Left lobe of liver (tissue), 2 donors: ENCODE results near the gene MRO. TPM values are rescaled to one million over a fixed set of nuclear protein-coding genes. Genes with fewer than 3 reads are reported as not detected.
A peak's percentile ranks its signal among the peaks of the same experiment; 100 is the strongest.
"Not testable (repeated sequence)": the region's sequence is repeated elsewhere in the genome, so short reads cannot be mapped to it uniquely, and the experiment has no call there.

Experiments
- ATAC-seq: fragments of 200-7000 bp; cut with Tn5 transposase; one replicate; pipeline ENCODE4 v1.9.1; 2020; ENCODE audit warnings: mild to moderate bottlenecking, moderate library complexity
- DNase-seq: peaks from one replicate; pipeline ENCODE4 v3.0.0-alpha.2; 2020; ENCODE audit warnings: low spot score
- total RNA-seq: library from RNA; stranded (reverse); gene quantifications from one replicate; pipeline ENCODE4 v1.2.1, GENCODE V29; 2021
- donor health status: DM: no; HTN: no; CAD: no; lungs with moderate emphysema.
- donor health status: DM: no; HTN: yes; CAD: no.

MRO gene
- total RNA-seq, 1 donor from 2014 or later: 12.0 TPM

DNA sequence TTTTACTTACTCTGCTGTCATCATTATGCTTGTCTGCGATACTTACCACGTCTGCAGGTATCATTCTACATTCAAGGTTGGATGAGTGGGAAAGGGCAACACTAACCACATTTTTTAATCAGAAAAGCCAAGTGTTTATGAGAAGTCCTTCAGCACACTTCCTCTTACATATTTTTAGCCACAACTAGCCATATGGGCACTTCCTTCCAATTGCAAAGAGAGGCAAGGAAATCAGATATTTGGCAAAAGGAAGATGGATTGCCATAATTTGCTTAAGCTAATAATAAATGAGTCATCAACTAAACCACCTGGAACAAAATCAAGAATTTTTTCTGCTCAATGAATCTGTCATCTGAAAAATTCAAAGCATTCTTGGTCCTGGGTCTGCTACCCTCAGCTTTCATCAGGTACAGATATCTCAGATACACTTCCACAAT lies 16.7 kb upstream of the MRO start:
- no peak for ATAC-seq

DNA sequence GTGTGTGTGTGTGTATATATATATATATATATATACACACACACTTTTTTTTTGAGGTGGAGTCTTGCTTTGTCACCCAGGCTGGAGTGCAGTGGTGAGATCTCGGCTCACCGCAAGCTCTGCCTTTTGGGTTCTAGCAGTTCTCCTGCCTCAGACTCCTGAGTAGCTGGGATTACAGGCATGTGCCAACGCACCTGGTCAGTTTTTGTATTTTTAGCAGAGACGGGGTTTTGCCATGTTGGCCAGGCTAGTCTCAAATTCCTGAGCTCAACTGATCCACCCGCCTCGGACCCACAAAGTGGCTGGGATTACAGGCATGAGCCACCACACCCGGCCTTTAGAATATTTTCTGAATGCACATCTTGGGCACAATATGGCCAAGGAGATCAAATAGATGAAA lies 13.7 kb upstream of the MRO start:
- not testable (repeated sequence) for DNase-seq, ATAC-seq

More for the DNA sequence above, 16.7 kb upstream of the MRO start:
- no peak for DNase-seq

DNA sequence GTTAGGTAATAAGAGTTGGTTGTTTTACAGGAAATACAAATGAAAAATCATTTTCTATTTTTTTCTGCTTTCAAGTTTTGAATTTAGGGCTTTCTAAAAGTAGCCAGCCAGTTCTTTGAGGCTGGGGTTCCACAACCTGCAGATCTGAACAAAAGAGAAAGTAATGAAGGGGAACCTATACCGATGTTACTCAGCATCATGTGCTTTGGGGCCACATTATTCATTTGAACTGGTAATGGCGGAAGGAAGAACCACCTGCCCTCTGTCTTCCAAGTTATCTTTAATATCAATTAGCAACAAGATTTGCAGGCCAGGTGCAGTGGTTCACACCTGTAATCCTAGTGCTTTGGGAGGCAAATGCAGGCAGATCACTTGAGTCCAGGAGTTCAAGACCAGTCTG lies 12.9 kb upstream of the MRO start:
- DNase-seq: no peak
- ATAC-seq: no peak

DNA sequence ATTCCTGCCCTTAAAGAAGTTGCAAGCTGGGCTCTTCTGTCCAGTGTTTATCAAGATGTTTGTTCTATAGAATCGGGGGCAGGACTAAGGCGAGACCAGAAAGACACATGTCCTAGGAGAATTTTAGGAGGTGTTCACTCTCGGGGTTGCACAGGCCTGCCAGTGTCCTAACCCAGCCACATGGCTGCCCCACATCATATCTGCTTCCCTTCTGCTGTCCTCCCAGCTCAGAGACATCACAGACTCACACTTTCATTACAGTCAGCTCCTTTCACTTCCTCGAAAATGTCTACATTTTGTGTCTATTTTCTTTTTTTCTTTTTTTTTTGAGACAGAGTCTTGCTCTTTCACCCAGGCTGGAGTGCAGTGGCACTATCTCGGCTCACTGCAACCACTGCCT lies 10.7 kb upstream of the MRO start:
- no peak for DNase-seq
- ATAC-seq: peak; percentile 59

DNA sequence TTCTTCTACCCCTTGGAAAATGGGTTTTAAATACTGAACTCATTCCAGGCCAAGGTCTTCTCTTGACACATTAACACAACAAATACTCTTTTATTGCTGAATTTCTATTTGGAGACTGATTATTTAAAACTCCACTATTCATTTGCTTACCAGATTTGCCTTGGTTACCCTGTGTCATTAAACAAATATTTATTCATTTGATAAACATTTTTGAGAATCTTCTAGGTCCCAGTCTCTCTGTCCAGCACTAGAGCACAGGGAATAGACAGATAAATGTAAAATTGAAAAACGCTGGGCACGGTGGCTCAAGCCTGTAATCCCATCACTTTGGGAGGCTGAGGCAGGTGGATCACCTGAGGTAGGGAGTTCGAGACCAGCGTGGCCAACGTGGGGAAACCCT lies 9.8 kb upstream of the MRO start:
- ATAC-seq: no peak
- no peak for DNase-seq

DNA sequence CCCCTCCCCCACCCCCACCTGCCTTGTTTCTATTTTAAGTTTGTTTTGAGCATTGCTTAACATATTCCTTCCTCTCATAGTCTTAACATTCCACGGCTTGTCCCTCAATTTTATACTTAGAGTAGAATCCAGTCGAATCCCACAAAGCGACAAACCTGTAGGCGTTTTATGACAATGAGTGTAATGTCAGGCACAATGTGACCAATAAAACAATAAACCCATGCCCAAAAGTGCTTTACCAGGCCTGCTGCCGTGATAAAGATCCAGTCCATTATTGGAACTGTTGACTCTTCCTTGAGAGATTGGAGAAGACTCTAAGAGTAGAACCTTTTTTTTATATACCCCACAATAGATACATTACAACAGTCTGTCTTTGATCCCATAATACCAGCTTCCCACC lies 6.2 kb upstream of the MRO start:
- DNase-seq: no peak
- no peak for ATAC-seq

DNA sequence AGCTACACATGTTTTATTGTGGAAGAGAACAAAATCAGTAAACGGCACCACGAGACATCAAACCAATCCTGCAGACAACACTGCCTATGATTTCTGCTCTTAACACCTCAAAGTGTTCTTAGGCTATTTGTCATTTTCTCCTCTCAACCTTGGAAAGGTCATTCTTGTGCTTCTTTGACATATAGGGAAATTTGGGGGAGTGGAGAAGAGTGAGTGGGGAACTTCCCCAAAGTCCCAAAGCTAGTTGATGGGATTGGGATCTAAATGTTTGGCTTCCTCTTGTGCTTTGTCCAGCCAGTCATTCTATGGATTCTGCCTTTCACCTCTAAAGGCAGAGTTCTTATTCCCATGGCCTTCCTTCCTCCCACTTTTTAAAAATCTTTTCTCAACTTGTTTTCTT lies 5.8 kb upstream of the MRO start:
- no peak for ATAC-seq
- no peak for DNase-seq

DNA sequence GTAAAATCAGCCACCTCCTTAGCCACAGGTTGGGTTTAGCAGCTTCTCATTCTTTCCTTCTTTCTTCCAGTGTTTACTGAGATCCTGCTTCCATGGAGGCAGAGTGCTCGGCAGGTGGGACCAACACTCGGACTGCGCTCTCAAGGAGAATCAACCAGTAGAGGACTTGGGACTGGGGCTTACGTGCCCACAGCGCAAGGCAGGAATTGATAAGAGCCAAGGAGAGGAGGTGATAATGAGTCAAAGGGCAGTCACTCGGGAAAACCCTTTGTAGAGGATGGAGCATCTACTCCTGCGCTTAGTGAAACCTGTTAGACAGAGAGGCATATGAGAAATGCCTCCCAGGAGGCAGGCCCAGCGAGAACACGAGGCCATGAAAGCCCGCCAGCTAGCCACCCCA lies 2.9 kb upstream of the MRO start:
- ATAC-seq: no peak
- DNase-seq: no peak

DNA sequence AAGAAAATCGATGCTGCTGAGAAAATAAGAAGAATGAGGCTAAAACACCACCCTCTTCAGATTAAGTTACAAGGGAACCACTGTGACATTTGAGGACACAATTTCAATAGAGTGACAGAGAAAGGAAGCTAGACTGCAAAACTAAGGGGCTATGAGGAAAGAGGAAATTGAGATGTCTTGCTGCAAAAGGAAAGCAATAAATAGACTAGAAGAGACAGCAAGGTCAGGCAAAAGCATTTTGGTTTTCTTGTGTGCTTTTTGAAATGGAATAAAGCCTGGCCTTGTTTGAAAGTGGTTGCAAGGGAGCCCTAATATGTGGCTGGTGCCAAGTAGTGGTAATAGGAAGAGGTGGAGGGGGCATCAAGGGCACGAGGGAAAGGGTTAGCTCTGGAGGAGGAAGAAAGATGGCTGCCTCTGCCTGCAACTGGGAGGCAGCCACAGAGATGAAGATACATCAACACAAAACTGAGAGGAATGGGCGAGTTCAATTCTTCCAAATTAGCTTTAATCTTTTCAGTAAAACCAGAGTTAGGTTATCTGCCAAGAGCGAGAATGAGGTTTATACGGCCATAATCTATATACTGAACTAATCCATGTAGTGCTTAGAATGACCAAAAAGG lies 1.2 kb upstream of the MRO start:
- DNase-seq (no peak), ATAC-seq (no peak)

DNA sequence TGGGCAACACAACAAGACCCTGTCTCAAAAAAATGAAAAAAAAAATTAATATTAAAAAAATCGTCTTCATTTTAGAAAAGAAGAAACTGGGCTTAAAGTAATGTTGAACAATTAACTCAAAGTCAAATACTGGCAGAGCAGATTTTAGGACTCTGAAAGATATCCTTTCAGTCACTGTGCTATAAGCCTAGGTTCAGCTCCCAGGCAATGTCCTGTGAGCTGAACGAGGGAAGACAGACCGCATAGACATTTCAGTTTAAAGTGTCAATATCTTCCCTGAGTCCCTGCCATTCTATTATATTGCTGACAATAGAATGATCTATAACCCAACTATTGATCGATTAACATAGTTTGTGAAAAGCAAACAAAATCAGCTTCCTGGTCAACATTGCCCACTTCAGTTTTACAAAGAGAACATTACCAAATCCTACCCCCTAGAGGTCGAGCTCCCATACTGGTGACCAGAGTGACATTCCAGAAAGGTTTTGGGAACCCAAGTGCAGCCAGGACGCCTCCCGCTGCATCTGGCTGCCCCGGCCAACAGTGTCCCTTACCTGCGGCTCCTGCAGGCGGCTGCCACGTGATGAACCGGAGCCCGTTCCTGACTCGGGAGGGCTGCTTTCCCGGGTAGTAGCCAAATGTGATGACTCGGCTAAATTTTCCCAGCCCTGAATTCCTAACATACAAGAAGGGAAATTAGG lies 639 bp downstream of the MRO start:
- ATAC-seq: peak; percentile 88
- peak; percentile 94 for DNase-seq

DNA sequence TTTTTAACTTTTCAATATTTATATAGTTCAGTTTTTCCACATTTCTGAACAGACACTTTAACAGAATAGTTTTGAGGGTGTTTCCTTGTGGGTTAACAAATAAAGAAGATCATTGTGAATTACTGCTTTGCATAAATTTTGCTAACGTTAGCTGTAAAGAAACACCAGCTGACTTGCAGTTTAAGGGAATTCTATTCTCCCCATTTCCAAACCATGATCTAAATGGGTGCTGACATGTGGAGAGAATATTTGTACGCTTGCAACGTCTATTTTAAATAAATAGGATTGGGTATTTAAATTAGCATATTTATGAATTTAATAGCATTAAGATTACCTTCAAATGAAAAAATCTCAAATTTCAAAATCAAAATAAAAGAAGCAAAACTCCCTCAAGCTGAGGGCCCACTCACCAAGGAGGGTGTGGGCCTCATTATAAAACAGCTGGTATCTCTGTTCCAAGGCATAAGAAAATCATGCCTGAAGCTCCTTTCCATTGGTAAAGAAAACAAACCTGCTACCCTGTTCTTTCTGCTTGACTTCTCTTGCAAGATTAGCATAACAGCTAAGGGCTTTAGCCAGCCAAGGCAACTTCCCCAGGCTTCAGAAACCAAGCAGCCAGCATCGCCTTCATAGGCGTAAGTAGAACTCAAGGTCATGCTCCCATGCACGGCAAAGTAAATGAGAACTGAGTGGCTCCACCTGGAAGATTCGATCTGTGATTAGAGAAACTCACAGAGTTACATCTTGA lies 3.2 kb downstream of the MRO start:
- no peak for ATAC-seq

DNA sequence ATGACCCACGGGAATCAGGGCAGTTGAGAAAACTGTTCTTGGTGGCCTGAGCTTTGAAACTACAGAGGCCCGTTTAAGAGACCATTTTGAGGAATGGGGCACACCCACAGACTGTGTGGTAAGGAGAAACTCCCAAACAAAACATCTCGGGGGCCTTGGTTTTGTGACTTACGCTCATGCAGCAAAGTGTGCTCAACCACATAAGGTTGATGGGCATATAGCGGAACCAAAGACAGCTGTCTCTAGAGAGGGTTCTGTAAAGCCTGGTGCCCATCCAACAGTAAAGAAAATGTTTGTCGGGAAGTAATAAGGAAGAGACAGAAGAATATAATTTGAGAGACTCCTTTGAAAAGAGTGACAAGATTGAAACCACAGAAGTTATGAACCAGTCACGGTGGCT lies 5.4 kb downstream of the MRO start:
- ATAC-seq (no peak), DNase-seq (no peak)

More for the DNA sequence above, 3.2 kb downstream of the MRO start:
- DNase-seq: no peak

DNA sequence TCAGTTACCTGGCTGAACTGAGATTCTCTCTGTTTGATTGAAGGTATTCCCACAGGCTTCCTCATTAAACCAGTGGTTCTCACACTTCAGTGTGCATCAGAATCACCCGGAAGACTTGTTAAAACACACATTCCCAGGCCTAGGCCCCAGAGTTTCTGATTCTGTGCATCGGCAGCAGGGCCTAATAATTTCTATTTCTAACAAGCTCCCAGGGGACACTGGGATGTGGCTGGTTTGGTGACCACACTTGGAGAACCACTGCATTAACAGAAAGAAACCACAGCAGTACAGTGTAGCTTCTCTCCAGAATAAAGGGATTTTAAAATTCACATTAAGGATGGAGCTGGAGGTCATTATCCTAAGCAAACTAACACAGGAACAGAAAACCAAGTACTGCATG lies 6.5 kb downstream of the MRO start:
- ATAC-seq: no peak
- DNase-seq: no peak

DNA sequence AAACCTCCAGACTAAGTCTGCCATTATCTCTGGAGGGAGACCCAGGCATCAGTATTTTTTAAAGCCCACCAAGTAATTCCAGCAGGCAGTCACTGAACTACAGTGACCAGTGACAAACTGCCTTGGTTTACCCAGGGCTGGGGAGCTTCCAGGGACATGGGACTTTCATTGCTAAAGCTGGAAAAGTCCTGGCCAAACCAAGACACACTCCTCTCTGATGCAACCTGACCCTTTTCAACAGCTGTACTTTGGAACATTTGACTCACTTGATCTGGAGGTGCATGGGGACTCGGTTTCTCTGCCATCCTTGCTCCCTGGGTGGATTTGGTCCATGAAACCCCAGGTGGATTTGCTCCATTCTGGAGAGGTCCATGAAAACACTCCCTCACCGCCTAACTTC lies 7.0 kb downstream of the MRO start:
- peak; percentile 73 for ATAC-seq
- no peak for DNase-seq

DNA sequence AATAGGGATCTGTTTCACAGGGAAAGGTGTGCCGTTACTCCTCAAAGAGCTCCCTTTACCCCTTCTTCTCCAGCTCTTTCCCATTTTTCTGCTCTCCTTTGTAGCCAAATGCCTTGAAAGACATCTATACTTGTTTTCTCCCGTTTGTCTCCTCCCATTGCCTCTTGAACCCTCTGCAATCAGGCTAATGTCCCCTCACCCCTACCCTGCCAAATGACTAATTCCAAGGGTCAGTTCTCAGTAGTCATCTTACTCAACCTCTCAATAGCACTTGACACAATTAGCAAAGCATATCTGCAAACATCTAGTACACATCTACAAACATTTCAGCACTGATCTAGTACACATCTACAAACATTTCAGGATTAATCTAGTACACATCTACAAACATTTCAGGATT lies 12.6 kb downstream of the MRO start:
- DNase-seq: no peak
- ATAC-seq: peak; percentile 71

DNA sequence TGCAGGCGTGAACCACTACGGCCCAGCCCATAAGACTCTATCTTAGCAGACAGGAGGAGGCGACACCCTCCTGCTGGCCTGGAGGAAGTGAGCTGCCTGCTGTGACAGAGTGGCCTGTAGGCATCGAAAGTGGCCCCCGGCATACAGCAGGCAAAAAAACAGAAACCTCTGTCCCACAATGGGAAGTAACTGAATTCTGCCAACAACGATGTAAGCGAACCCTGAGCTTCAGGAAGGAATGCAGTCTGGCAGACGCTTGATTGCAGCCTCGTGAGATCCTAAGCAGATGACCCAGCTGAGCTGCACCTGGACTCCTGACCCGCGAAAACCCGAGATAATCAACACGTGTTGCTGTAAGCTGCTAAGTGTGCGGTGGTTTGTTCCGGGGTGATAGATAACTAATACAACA lies 13.6 kb downstream of the MRO start:
- DNase-seq: no peak
- peak; percentile 59 for ATAC-seq

DNA sequence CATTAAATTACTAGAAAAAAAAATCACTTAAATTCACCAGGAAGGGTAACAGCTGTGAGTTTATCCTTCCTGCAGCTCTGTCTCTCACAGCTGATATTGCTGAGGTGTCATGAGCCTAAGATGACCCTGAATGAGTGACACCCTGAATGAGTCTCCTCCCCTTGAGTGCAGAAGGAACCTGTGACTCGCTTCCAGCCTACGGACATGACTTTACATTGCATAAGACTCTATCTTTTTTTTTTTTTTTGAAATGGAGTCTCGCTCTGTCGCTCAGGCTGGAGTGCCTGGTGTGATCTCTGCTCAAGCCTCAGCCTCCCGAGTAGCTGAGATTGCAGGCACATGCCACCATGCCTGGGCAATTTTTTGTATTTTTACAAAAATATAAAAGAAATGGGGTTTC lies 14.1 kb downstream of the MRO start:
- DNase-seq: no peak
- ATAC-seq: no peak

DNA sequence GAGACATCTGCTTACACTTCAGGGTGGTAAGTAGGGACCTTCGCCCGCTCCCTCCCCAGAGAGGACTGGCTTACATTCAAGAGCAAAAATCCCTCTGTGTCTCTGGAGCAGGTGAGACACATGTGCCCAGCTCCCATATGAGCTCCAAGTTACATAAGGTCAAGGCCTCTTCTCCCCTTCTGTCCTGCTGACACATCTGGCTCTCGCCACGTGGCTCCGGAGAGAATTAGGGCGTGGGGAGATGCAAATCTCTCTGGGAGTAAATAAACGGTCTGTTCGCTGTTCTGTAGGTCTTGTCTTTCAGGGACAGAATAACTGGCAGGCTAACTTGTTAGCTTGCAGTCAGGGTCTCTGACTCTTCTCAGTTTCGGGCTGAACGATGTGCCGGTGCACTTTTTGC lies 16.2 kb downstream of the MRO start:
- DNase-seq (no peak), ATAC-seq (no peak)

DNA sequence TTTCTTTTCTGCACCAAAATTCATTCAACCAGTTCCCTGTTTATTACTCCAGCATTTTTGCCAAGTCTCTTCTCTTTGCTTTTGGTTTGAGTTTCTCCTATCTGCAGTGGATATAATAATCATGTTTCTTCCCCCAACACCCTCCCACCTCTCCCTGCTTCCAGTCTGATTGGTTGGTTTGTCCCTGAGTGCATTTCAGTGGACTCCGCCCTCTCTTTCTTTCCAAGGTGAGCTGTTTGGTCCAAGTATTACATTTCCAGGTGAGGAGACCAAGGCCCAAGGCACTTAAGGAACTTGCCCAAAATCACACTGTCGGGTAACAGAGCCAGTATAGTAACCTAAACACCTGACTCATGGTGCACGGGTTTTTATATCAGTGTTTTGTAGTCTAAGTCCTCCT lies 17.7 kb downstream of the MRO start:
- ATAC-seq (no peak), DNase-seq (no peak)

DNA sequence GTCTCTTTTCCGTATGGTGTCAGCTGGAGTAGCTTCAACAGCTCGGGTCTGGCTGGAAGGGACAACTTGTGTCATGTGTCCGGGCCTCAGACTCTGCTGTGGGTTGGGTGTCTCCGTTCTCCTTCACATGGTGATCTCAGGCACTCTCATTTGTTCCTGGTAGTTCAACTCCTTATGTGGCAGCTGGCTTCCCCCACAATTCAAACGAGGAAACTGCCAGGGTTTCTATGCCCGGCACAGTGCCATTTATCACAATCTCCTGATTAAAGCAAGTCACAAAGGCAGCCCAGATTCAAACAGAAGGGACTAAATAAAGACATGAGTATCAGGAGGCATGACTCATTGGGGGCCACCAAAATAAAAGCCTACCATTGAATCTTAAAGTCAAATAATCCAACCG lies 22.7 kb downstream of the MRO start:
- DNase-seq (no peak), ATAC-seq (no peak)

DNA sequence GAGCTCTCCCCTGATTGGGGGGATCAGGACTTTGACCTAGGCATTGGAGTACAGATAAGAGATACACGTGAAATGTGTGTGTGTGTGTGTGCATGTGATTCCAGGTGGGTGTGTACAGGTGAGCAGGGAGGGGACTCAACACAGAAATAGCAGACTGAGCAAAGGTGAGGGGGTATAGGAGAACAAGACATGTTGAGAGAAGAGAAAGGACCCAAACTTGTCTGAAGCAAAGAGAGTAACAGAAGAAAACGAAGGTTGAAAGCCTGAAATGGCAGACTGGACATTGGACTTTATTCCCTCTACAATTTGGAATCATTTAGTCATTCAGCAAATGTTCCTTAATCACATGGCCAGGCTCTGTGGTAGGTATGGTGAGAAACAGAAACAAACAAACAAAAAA lies 23.3 kb downstream of the MRO start:
- peak; percentile 61 for ATAC-seq
- no peak for DNase-seq
